CD4-positive, alpha-beta T cell treated with Interleukin-15 for 1 hour (primary cell): ENCODE results near the gene COPS6.
"Not testable (repeated sequence)": the region's sequence is repeated elsewhere in the genome, so short reads cannot be mapped to it uniquely, and the experiment has no call there.

Source experiments
- DNase-seq: peaks from one replicate; pipeline ENCODE4 v3.0.0-alpha.2; 2020

COPS6 gene

DNA sequence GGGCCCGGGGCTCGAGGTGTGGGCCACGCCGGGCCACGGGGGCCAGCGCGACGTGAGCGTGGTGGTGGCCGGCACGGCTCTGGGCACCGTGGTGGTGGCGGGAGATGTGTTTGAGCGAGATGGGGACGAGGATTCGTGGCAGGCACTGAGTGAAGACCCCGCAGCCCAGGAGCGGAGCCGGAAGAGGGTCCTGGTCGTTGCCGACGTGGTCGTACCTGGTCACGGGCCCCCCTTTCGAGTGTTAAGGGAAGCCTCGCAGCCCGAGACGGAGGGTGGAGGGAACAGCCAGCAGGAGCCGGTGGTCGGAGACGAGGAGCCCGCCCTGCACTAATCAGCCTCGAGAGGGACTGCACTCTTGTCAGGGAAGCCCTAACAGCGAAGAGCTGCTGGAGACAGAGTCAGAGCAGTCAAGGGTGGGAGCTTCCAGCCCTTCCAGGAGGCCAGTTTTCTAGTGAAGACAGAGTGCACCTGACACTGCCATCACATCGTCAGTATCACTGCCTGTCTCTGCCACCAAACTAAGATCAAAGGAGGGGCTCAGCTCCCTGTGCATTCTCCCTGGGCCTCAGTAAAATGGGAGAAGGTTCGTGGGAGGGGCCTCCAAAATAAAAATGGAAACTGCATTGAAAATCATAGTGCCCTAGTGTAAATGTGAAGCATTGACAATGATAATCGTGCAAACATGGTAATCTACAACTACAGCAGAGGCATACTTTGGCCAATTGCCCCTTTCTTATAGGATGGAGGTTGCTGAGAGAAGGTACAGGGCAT lies 39.3 kb downstream of the COPS6 start:
- DNase-seq, result no peak

DNA sequence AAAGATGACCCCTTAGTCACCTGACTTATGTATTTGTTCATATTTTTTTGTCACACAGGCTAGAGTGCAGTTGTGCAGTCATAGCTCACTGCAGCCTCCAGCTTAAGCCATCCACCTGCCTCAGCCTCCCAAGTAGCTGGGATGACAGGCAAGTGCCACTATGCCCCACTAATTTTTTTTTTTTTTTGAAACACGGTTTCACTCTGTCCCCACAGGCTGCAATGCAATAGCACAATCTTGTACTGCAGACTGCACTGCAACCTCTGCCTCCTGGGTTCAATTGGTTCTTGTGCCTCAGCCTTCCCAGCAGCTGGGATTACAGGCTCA lies 39.8 kb downstream of the COPS6 start:
- DNase-seq, result no peak

DNA sequence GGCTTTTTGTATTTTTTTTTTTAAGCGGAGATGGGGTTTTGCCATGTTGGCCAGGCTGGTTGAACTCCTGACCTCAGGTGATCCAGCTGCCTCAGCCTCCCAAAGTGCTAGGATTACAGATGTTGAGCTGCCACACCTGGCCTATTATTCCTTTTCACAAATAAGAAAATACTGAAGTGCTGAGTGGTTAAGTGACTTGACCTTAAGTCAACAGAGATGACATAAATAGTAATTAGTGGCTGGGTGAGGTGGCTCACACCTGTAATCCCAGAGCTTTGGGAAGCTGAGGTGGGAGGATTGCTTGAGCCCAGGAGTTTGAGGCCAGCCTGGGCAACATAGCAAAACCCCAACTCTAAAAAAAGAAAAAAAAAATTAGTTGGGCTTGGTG lies 41.4 kb downstream of the COPS6 start:
- DNase-seq, result not testable (repeated sequence)

DNA sequence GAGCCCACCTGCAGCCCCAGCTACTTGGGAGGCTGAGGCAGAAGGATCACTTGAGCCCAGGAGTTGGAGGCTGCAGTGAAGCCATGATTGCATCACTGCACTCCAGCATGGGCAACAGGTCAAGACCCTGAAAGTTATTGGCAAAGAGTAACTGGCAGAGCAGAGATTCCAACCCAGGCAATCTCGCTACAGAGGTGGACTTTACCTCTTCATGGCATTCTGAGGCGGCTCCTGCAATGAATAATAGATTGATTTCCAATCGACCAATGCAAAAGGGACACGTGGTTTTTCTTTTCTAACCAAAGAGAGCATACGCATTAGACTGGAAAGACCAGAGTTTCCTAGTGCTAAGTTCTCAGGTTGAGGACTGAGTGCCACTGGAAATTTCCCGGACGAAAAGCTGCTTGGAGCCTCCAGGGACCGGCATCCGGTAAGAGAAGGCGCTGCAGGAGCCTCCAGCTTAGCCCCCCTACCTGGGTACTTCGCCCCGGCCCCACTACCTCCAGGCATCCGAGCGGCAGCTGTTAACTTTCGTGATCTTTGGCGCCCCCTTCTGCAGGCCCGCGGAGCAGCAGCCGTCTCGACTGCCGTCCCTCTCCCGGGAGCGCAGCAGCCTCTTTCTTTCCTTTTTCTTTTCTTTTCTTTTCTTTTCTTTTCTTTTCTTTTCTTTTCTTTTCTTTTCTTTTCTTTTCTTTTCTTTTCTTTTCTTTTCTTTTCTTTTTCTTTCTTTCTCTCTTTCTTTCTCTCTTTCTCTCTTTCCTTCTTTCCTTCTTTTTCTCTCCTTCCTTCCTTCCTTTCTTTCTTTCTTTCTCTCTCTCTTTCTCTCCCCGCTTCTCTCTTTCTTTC lies 42.1 kb downstream of the COPS6 start:
- DNase-seq, result peak; percentile 79

DNA sequence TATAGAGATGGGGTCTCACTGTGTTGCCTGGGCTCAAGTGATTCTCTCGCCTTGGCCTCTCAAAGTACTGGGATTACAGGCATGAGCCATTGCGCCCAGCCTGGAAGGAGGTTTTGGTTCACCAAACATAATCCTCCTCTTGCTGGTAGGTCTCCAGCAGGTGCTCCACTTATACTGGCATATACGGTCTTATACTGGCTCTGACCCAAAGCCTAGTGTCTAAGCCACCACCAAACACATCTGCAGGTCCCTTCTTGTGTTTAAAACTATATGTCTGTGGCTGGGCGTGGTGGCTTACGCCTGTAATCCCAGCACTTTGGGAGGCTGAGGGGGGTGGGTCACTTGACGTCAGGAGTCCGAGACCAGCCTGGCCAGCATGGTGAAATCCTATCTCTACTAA lies 43.4 kb downstream of the COPS6 start:
- no peak for DNase-seq

DNA sequence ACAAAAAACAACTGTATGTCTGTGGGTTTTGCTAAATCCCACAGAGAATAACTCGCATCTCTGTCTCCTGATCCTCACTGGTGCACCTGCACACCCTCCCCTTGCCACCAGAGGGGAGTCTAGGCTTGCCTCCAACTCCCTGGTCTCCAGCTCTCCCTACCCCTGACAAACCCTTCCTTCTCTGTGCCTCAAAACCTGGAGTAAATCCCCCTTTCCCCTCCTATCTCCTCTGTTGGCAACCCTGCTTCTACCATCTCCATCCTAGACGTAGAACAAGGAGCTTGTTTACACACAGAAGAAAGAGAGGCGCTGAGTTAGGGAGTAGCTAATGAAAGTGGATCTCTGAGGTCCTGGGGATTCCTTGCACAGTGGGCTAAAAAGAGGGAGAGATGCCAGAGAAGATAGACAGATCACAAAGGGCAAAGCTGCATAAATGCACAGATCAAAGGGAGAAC lies 44.0 kb downstream of the COPS6 start:
- peak; percentile 73 for DNase-seq

DNA sequence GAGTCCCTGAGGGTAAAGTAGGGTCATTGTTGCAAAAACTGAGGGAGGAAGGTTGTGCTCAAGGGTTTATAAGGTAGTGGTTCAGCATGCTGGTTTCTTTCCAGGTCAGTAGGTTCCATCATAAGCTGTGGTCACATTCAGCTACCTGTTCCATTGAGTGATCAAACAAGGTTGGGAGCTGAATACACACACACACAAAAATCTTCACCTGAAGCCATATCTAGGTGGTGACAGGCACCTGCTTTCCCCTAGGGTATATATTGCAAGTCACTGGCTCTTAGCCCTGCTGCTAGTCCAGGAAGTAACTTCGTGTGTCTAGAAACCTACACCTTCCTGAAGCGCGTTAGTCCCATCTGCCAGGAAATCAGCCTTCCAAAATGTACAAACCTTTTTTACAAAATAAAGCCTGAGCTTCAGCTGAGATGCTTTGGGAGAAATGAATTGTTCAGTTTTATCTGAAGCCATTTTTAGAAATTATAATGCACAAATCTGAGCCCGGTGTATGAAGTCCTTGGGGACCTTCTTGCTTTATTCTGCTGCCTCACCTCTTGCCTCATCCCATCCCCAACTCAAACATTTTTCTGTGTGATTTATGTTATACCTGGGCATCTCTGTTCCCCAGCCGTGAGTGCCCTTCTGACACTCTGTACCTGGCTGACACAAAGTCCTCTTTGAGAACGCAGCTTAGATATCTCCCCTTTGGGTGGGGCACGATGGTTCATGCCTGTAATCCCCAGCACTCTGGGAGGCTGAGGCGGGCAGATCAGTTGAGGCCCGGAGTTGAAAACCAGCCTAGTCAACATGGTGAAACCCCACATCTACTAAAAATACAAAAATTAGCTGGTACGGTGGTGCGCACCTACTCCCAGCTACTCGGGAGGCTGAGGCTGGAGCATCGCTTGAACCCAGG lies 49.3 kb downstream of the COPS6 start:
- DNase-seq, result no peak

DNA sequence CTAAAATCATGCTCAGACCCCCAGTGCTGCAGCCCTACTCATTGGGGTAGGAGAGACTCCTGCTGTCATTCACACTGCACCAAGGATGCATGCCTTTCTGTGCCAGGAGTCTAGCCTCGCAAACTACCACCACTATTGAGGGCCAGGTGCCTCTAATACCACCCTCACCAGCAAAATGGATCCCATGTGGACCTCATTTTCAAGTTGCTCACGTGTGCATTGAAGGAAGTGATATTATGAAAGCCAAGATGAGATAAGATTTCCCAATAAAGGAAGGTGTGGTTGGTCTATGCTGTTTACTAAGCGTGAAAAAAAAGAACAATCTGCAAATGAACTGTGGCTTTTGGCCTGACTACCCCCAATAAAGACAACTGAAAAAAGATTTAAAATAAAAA lies 52.8 kb downstream of the COPS6 start:
- no peak for DNase-seq
